ENCODE data around the gene NEDD4L.

DNA sequence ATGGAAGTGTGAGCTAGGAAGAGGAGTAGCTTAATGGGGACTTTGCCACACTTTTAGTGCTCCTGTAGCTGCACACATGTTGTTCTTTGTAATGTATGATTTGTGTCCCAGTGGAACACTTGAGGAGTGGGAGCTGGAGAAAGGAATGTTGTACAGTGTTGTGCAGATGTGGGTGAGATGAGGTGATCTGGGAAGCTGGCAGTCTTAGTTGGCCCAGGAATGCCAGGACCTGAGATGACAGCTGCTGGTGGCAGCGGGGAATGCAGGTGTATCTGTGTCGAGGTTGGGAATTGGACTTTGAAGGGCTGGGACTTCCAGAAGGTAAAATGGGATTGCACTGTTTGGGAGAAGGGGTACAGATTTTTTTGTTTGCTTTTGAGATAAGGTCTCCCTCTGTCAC, 23.6 kb downstream of the NEDD4L start:
- TF ChIP-seq CTCF (IDR thresholded peaks at IDR 0.05; ENCODE audit: insufficient read depth, low read length, poor library complexity, severe bottlenecking) (no peak), EZH2phosphoT487 (conservative IDR thresholded peaks at IDR 0.05; ENCODE audit: low read length) (no peak)
